ENCODE measurements around the gene ZNF436. TPM values are rescaled to one million over a fixed set of nuclear protein-coding genes. Genes with fewer than 3 reads are reported as not detected.

Gene ZNF436
- 1 to 10 TPM; 2.8 to 4.5 (median 3.4) TPM for total RNA-seq
- long read RNA-seq = 0 reads

- WGBS (ENCODE audit: insufficient coverage, low coverage, low lambda C conversion rate, missing lambda C conversion rate) = 0% methylated on average over 17 of the region's 29 CpGs
- intact Hi-C loops (cut with DNase I) = no loop called here
- peak in 1 of 4 donors; percentile 2 for ATAC-seq
These were observed at the start of gene ZNF436 for GRCh38 chr1:23369335-23370013. Gene ZNF436, minus strand, starts transcription at chr1:23369836. Its CDS starts 1,831 bp downstream, at chr1:23368005.

GRCh38 chr1:23419180-23419579 is 49.5 kb upstream of the ZNF436 start:
- no peak for ATAC-seq
- no peak overlapping the region for H3K27ac ChIP-seq
- no peaks in the 10 kb centered on the region for H3K9me3 ChIP-seq
- 100% methylated on average over 1 of the region's 6 CpGs for WGBS (ENCODE audit: insufficient coverage, low coverage, low lambda C conversion rate, missing lambda C conversion rate)
- H3K4me1 ChIP-seq = peaks cover 0 to 41% (median 18%) of the 10 kb centered on the region in 4 donors
- H3K36me3 ChIP-seq = peaks cover 0 to 30% (median 6%) of the 10 kb centered on the region in 4 donors
- H3K27me3 ChIP-seq = no peaks in the 10 kb centered on the region
- no peak overlapping the region for H3K4me3 ChIP-seq
- TF ChIP-seq POLR2A (IDR thresholded peaks at IDR 0.05) (no peak), CTCF (IDR thresholded peaks at IDR 0.05) (no peak)
- intact Hi-C loops (cut with DNase I) = no loop called here
- DNase-seq = no peak

More at GRCh38 chr1:23369335-23370013, at the start of gene ZNF436:
- Histone ChIP-seq H3K4me1 (peaks cover 0 to 20% (median 7%) of the 10 kb centered on the region in 4 donors), H3K36me3 (peaks cover 0 to 7% (median under 1%) of the 10 kb centered on the region in 4 donors), H3K9me3 (peaks cover 0 to 4% (median 0%) of the 10 kb centered on the region in 4 donors), H3K27ac (peak within 1 kb of the TSS; percentile 98 to 100 (median 98)), H3K27me3 (no peaks in the 10 kb centered on the region), H3K4me3 (peak within 1 kb of the TSS; percentile 75 to 91 (median 81))
- DNase-seq = peak; percentile 77 to 85 (median 83)
- TF ChIP-seq POLR2A (IDR thresholded peaks at IDR 0.05) (no peak), CTCF (IDR thresholded peaks at IDR 0.05) (no peak)

GRCh38 chr1:23417570-23417969 is 47.9 kb upstream of the ZNF436 start:
- 30% methylated on average over 2 of the region's 3 CpGs for WGBS (ENCODE audit: insufficient coverage, low coverage, low lambda C conversion rate, missing lambda C conversion rate)
- Histone ChIP-seq H3K4me3 (no peak overlapping the region), H3K36me3 (peaks cover 0 to 30% (median 6%) of the 10 kb centered on the region in 4 donors), H3K27me3 (no peaks in the 10 kb centered on the region), H3K4me1 (peaks cover 0 to 35% (median 14%) of the 10 kb centered on the region in 4 donors), H3K27ac (peak overlapping the region in 1 of 3 donors; percentile 57), H3K9me3 (no peaks in the 10 kb centered on the region)
- TF ChIP-seq POLR2A (IDR thresholded peaks at IDR 0.05) = no peak
- no peak for TF ChIP-seq CTCF (IDR thresholded peaks at IDR 0.05)
- peak; percentile 28 to 43 (median 36) for ATAC-seq
- DNase-seq = peak in 2 of 3 donors; percentile 68 to 73
- intact Hi-C loops (cut with DNase I) = no loop called here

GRCh38 chr1:23416964-23417363 is 47.3 kb upstream of the ZNF436 start:
- Histone ChIP-seq H3K36me3 (peaks cover 0 to 30% (median 6%) of the 10 kb centered on the region in 4 donors), H3K4me3 (no peak overlapping the region), H3K9me3 (no peaks in the 10 kb centered on the region), H3K4me1 (peaks cover 0 to 29% (median 12%) of the 10 kb centered on the region in 4 donors), H3K27ac (peak overlapping the region in 1 of 3 donors; percentile 8), H3K27me3 (no peaks in the 10 kb centered on the region)
- intact Hi-C loops (cut with DNase I) = no loop called here
- DNase-seq (no peak), ATAC-seq (no peak)
- TF ChIP-seq POLR2A (IDR thresholded peaks at IDR 0.05) = no peak
- TF ChIP-seq CTCF (IDR thresholded peaks at IDR 0.05) = no peak
- 100% methylated on average over 2 of the region's 4 CpGs for WGBS (ENCODE audit: insufficient coverage, low coverage, low lambda C conversion rate, missing lambda C conversion rate)
